Myocyte (in vitro differentiated cells): ENCODE data around the gene MRTFB. TPM values are rescaled to one million over a fixed set of nuclear protein-coding genes. Genes with fewer than 3 reads are reported as not detected.

Experiments used
- DNase-seq: peaks from one replicate; pipeline ENCODE4 v3.0.0-alpha.2; 2012; ENCODE audit warnings: low read depth
- total RNA-seq: library from RNA; depleted of rRNA; stranded (reverse); fragments of >200 nt; gene quantifications from 2 replicates; pipeline ENCODE4 v1.2.3, GENCODE V29; 2014

Gene MRTFB
- total RNA-seq, 1 donor from 2014 or later = 12.3 TPM

DNA sequence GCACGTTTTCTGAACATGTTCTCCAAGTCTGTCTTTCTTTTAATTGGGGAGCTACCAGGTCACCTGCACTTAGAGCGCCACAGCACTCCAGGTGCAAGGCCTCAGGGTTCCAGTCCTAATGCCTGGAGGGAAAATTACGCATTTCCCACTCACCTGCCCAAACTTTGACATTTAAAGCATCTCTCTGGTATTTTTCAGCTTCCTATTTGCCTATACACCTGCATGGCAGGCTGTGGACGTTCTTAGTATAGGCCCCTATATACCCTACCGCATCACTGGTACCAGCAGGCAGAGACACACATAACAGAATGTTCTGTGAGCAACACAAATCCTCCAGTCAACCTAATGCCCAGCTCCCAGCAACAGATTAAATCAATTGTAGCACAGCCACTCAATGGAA is 213.3 kb downstream of the MRTFB start:
- DNase-seq = no peak

- no peak for DNase-seq
Observed at GRCh38 chr16:14284930-14285512, 213.9 kb downstream of the MRTFB start.

GRCh38 chr16:14285513-14286367 is 214.6 kb downstream of the MRTFB start:
- DNase-seq = peak; percentile 95

DNA sequence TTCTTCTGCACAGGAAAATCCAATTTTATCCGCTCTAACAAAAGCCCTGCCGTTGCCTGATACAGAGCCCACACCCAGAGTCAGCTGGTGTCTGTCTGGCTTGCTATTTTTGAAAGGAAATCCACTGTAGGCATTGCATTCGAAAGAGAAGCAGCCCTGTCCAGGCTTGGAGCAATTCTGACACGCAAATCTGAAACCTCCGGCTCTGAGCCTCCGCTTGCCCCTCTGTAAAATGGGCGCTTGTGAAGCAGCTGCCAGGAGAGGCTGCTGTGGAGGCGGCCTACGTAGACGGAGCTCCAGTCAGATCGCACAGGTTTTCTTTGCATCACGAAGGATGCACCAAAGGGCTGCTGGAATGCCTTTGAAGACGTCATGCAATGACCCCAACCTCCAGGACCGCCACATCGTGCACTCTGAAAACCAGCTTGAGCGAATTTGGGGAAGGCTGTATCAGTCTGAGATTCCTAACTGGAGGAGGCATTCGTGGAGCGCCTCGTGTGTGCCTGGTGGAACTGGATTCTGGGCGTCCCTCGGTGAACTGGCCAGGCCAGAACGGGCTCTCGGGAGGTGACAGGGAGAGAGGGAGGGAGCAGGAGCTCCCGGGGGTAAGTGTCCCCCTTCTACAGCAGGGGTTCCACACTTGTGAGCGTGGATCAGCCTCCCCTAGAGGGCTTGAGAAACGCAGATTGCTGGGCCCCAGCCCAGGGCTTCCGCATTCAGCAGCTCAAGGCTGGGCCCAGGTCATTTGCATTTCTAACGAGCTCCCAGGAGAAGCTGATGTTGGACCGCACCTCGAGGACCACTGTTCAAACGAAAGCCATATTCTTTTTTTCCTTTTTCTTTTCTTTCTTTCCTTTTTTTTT is 215.5 kb downstream of the MRTFB start:
- DNase-seq = peak; percentile 86

DNA sequence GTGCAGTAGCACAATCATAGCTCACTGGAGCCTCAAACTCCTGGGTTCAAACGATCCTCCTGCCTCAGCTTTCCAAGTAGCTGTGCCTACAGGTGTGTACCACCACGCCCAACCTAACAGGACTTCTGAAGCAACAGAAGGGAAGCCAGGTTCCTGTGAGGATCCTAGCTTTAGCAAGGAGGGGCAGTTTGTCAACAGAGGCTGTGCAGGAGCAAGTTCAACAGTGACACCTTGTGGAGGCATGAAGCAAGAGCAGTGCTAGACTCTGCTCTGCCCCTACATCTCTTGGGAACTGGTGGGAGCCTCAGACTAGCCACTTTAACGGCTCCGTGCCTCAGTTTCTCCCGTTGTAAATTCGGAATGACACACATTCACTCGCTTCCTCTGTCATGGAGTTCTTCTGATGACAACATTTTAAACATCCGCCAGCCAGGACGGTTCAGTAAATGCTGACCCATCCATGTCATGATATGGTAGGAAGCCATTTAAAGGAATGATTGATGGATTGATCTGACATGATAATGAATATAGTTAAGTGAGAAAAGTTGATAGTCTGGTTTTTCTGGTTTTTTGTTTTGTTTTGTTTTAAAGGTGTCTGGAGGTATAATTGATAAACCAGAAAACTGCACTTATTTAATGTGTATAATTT is 218.7 kb downstream of the MRTFB start:
- no peak for DNase-seq

DNA sequence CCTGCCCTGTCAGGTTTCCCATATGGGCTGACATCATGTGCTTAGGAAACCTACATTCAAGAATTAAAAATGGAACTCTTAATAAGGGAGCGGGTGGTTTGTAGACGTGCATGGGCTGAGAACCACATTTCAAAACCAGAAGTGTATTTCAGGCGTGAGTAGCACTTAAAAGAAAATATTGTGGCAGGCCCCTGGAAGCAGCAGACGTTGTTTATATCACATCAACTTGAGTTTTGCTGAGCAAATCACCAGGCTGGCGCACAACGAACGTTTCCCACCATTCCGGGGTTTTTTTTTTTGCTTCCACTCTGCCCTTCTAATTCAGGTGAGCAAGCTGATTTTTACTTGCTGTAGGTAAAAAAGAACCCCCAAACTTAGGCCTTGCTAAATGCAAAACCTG is 220.2 kb downstream of the MRTFB start:
- no peak for DNase-seq

DNA sequence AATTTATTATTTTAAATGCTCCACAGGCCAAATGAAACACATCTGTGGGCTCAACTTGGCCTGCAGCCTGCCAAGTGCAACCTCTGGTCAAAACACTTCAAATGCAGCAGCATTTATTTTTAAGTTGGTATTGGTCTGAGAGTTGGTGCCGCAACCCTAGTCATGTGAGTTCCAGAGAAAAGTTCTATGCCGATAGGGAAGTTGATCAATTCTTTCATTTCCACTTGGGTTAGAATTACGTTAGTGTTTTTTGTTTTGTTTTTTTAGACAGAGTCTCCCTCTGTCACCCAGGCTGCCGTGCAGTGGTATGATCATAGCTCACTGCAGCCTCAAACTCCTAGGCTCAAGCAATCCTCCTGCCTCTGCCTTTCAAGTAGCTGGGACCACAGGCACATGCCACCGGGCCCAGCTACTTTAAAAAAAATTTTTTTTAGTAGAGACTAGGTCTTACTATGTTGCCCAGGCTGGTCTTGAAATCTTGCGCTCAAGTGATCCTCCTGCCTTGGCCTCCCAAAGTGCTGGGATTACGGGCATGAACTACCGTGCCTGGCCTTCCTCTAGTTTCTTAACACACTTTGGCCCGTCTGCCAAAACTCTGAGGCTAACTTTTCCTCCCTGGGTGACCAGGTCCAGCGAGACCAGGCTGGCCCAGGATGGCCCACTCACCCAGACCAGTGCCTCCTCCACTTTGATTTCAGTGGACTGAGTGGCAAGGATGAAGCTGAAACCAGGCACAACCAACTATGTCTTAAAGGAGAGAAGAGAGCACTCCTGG is 221.1 kb downstream of the MRTFB start:
- DNase-seq = no peak

DNA sequence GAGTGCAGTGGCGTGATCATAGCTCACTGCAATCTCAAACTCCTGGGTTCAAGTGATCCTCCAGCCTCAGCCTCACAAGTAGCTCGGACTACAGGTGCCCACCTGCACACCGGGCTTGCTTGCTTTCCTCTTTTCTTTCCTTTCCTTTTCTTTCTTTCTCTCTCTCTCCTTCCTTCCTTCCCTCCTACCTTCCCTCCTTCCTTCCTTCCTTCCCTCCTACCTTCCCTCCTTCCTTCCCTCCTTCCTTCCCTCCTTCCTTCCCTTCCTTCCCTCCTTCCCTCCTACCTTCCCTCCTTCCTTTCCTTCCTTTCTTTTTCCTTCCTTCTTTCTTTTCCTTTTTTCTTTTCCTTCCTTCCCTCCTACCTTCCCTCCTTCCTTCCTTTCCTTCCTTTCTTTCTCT is 225.5 kb downstream of the MRTFB start:
- DNase-seq = no peak

- DNase-seq = no peak
Observed at GRCh38 chr16:14298374-14299122, 227.4 kb downstream of the MRTFB start.

- peak; percentile 85 for DNase-seq
Observed at GRCh38 chr16:14300705-14301168, 229.6 kb downstream of the MRTFB start.

DNA sequence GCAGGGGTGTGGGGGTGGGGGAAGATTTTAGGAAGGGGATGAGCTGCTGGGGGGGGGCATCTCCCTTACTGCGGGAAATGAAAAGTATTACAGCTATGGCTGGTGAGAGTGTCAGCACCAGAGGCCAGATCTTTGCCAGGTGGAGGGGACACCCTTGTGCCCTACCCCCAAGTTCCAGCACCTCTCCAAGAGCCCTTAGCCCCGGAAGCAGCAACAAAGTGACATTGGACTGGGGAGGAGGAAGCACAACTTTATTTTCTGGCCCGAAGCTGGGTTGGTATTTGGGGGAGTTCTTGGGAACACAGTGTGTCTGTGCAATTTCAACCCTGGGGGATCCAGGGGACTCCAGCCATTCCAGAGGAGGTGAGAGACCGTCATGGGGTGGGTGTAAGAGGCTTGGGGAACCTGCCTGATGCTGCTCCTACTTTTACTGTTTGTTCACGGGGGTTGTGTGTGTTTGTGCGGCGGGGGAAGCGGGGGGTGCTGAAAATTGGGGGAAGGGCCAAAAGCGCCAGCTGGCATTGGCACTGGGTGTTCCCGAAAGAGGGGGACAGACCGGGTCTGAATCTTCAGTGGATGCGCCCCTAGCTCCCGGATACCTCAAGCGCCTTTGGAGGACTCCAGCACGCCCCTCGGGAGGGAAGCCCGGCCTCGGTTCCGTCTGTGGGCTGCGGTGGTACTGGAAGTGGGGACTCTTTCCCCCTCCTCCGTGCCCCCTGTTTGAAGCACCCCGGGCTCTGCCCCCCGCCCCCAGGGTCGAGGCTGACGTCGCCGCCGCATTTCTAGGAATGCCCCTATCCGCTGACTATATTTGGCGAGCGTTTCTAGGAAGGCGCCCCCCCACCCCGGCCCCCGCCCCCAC is 230.3 kb downstream of the MRTFB start:
- DNase-seq = peak; percentile 49

- peak; percentile 80 for DNase-seq
Observed at GRCh38 chr16:14302031-14302398, 230.9 kb downstream of the MRTFB start.

DNA sequence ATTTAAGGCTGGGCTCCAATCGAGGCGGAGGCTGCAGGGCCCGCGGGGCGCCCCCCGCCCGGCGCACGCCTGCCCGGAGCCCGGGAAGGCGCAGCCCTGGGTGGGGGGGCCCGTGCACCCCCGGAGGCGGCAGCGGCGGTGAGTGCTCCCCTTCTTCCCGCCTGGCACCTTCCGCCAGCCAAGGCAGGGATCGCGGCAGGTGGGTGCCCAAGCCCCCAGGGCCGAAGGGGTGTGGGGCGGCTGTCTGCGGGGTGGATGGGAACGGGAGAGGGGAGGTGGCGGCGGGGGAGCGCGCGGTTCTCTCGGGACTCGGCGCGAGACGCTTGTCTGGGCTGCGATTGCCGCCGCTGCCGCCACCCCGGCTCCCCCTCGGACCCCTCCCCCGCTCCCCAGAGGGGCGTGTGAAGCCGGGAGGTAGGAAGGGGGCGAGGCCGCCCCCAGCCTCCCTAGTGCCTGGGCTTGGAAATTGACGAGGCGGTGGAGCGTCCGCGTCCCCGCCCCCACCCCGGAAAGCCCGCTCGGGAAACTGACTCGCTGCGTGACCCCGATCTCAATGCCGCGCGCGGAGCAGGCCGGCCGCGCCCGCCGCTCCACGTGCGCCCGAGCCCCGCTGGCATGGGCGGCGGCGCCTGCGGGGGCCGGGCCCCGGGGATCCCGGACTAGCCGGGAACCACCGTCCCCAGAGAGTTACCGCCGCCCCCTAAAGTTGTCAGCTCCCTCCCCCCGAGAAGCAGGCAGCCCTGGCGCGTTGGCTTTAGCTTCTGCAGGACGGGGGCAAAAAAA is 231.5 kb downstream of the MRTFB start:
- DNase-seq = peak; percentile 46

DNA sequence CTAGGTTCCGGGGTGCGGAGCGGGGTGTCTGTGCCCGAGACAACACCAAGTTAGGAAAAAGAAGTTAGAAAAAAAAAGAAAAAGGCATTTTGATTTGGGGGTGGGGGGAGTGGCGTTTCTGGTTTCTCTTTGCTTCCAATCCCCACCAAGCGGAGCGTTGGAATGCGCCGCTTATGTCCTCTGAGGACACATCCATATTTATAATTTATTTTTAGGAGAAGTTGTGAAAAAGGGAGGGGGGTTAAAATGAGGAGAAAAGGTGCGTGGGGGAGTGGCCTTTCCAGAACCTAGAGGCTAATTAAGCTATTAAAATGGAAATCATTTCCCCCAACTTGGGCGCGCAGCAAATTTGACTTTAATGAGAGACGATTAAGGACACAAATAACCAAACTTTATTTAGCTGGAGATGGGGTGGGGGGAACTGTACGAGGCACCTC is 232.1 kb downstream of the MRTFB start:
- peak; percentile 52 for DNase-seq

DNA sequence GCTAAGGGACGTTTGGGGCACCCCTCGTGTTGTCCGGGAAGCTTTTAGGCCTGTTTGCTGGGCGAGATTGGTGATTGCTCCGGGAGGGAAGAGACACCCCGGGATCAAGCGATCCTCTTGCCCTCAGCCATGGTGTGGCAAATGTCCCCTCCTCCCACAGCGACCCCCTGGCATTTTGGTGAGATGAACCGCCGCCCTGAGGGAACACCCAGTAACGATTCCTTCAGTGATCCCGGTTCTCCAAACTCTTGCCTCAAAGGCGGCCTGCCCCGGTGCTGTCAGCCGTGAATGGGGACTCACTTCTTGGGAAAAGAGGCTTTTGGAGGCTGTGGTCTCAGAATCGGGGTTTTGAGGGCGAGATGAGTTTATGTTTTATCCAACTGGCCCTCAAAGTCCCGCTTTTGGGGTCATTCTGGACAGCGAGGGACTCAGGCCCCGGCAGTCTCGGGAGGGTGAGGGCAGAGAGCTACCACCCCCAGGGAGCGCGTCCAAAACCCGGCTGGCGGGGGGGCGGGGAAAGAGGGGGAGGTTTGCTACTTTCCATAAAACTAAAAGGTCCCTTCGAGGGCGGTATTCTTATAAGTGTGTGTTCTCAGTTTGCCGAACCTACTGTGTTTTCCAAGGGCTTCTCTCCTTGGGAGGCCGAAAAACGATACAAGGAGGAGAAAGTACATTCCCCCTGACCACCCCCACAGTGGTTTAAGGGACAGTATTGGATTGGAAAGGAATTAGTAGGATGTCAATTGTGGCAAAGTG is 232.7 kb downstream of the MRTFB start:
- DNase-seq = peak; percentile 51

DNA sequence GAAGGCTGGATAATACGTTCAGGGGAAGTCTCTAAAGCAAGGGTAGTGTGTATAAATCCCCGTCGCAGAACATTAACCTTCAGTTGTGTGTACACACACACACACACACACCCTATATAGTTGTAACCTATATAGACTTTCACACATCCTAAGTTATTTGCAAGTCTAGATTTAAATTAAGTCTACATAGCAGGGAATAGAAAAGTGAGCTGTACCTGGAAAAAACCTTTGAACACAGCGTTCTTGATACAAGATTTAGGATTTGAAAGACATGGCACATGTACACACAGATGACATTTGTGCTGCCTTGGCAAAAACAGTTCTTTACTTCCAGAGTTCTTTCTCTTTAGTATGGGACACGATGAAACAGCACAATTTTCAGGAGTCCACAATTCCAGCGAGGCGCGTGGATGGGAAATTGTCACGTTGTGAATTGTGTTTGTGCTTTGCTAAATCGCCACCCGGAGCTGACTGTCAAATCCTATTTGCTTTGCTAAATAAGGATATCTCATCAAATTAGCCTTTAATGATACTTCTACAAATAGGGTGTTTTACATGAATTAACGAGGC is 233.9 kb downstream of the MRTFB start:
- DNase-seq = no peak
